RWPE1 (cell line): ENCODE measurements around the gene TERF2IP.

Experiments used
- CTCF ChIA-PET: fragments of 350-600 bp; sonication (Branson Sonifier 250); formaldehyde crosslinking; extraction: SDS; loops from one replicate; lab custom pipeline; 2021; lab: Yijun Ruan, JAX
- POLR2A ChIA-PET: fragments of 400-600 bp; formaldehyde crosslinking; extraction: SDS; loops from one replicate; lab custom pipeline; 2020; ENCODE audit warnings: antibody characterized with exemption; ENCODE audit not compliant: low non-redundant PET; lab: Yijun Ruan, JAX
- DNase-seq: peaks from one replicate; pipeline ENCODE4 v3.0.0; 2012; ENCODE audit warnings: low spot score
- H3K27ac ChIP-seq: fragments of 450-650 bp; 2 replicates; pipeline ENCODE4 v1.5.1; 2017
- CTCF ChIP-seq: fragments of 450-650 bp; conservative IDR thresholded peaks from 2 replicates; pipeline ENCODE4 v1.5.1; 2017; ENCODE audit warnings: low read depth, mild to moderate bottlenecking

The TERF2IP gene

GRCh38 chr16:75647492-75648264 lies at the start of gene TERF2IP, which contains the start of gene KARS1:
TERF2IP (plus strand) TSS chr16:75647773; CDS start chr16:75647883, 110 bp downstream.
KARS1 (minus strand) TSS chr16:75647665; CDS start chr16:75647639, 26 bp downstream.
- CTCF ChIA-PET, result interaction anchor here (0.6 kb wide), 1 partner anchor 116 kb away, joined by 4 read pairs; no protein-coding TSS in a partner anchor
- peak; percentile 95 for DNase-seq
- POLR2A ChIA-PET, result interaction anchor here (0.6 to 1.4 kb wide), 3 partner anchors 25 to 134 kb away, joined by 3 to 5 read pairs (median 3); partner anchors contain the start of gene ADAT1
- TF ChIP-seq CTCF, result no peak
- H3K27ac ChIP-seq, result peak within 1 kb of the TSS; percentile 96

- POLR2A ChIA-PET, result no interaction called here
- no peak overlapping the region for H3K27ac ChIP-seq
- no peak for TF ChIP-seq CTCF
- no peak for DNase-seq
- CTCF ChIA-PET, result interaction anchor here (0.6 to 0.7 kb wide), 2 partner anchors 58 to 82 kb away, joined by 3 to 5 read pairs; no protein-coding TSS in a partner anchor
Measured at GRCh38 chr16:75599452-75600277, 47.9 kb upstream of the TERF2IP start.

GRCh38 chr16:75603241-75603640 lies 44.3 kb upstream of the TERF2IP start:
- ChIA-PET CTCF (no interaction called here), POLR2A (no interaction called here)
- H3K27ac ChIP-seq, result no peak overlapping the region
- no peak for DNase-seq
- no peak for TF ChIP-seq CTCF

- no peak for DNase-seq
- CTCF ChIA-PET, result interaction anchor here (0.6 to 0.7 kb wide), 2 partner anchors 89 to 372 kb away, joined by 3 read pairs; no protein-coding TSS in a partner anchor
- POLR2A ChIA-PET, result no interaction called here
- TF ChIP-seq CTCF, result no peak
- H3K27ac ChIP-seq, result no peak overlapping the region
Measured at GRCh38 chr16:75606507-75606906, 41.1 kb upstream of the TERF2IP start.

GRCh38 chr16:75614066-75614897 lies 33.3 kb upstream of the TERF2IP start:
- no peak for TF ChIP-seq CTCF
- CTCF ChIA-PET, result interaction anchor here (1.0 kb wide), 1 partner anchor 82 kb away, joined by 3 read pairs; no protein-coding TSS in a partner anchor
- peak; percentile 43 for DNase-seq
- H3K27ac ChIP-seq, result peak overlapping the region; percentile 51; the same call in 1 of the 2 replicates
- POLR2A ChIA-PET, result no interaction called here
